GM19463 (cell line): ENCODE data around the gene YPEL1.
"Not testable (repeated sequence)": the region's sequence is repeated elsewhere in the genome, so short reads cannot be mapped to it uniquely, and the experiment has no call there.

Experiments
- ATAC-seq: cut with Tn5 transposase; IDR thresholded peaks from one replicate; pipeline ENCODE4 v1.9.1; 2021; ENCODE audit warnings: mild to moderate bottlenecking, moderate library complexity; ENCODE audit not compliant: unreplicated experiment

YPEL1 gene

DNA sequence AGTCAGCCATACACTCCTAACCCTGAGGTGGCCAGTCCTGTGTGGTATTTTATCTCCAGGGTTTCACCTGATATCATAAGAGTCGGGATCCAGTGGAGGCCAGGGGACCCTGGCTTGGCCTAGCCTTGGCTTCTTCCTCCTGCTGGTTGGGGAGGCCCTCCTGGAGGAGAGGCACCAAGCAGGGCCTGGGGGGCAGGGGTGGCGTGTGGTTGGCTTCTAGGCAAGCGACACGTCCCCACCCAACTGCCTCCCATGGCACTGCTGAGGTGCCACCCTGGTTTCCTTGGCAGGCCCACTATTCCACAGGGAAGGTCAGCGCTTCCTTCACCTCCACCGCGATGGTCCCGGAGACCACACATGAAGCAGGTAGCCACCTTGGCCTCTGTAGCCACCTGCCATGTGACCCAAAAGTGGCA is 49.4 kb downstream of the YPEL1 start:
- ATAC-seq, result no peak

DNA sequence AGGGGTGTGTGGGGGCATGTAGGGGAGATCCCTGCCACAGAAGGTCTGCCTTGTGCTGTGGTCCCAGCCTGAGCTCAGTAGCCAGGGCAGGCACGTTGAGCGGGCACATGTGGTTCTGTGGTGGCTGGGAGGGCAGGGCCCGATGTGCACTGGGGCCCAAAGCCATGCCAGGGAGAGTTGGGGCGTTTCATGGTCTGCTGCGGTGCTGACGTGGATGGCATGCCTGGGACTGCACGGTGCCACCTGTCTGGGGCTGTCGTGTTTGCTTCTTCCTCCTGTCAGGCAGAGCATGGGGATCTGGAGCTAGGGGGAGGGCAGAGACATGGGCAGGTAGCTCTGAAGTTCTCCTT is 50.5 kb downstream of the YPEL1 start:
- ATAC-seq, result no peak

DNA sequence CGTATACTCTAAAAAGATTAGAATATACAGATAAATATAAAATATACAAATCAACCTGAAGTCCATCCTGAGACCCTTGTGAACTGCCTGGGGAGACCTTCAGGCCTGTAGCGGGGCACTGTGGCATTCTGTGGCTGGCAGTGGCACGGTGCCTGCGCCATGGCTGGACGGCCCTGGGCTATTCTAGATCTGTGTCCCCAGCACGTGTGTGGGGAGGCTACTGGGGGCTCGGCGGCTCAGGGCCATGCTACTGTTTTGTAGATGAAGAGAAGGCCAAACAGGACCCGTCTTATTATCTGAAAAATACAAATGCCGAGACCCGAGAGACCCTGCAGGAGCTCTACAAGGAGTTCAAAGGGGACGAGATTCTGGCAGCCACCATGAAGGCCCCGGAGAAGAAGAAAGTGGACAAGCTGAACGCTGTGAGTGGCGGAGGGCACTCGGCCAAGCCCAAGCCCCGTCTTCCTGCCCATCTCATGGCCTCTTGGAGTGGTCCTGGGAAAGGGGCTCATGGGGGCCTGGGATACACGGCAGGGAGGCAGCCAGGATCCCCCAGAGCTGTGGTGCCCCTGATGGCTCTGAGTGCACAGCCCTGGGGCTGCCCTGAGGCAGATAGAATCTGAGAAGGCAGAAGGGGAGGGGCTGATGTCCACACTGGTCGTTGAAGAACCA is 51.0 kb downstream of the YPEL1 start:
- no peak for ATAC-seq

DNA sequence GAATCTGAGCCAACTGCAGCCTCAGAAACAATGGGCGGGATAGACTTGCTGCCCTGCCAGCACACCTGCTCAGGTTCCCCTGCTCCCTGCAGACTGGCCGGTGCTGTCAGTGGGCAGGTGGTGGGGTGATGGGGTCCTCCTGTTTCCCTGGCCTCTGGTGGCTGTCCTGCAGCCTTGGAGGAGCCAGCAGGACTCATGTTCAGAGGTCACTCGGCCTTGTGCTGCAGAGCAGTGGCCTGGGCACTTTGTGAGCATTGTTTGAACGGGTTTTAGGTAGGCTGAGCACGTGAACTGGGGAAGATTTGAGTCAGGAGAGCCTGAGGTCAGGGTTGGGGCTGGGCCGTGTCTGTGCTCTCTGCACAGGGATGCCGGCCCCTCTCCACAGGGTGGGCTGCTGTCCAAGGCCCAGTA is 52.2 kb downstream of the YPEL1 start:
- ATAC-seq, result no peak

DNA sequence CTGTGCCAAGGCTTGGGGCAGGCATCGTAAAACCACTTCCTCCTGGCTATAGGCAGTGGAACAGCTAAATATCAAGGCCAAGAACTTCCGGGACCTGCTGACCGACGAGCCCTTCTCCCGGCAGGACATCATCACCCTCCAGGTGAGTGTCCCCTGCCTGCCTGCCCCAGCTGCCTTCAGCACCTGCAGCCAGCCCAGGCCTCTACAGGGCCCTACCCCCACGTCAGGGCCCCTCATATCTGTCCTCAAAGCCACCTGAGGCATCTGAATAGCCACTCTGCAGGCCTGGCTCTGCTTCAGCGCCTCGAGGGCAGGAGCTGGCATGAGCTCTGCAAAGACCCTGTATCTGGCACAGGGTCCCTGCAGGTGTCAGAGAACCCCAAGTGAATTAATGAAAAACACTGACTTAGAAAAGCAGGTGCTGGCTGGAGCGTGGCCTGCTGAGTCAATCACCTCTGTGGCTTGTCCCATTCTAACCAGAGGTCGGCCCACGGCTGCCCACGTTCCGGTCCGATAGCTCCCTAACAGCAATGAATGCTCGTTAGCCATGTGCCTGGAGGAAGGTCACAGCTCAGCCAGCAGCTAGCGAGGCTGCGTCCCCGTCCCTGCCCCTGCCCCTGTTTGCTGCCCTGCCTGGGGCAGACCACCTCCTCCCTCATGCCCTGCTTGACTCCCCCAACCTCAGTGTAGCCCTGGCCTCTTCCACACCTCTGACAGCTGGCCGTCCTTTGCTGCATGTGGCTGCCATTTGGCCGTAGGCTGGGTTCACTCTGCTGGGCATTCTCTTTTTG is 53.0 kb downstream of the YPEL1 start:
- ATAC-seq, result no peak

DNA sequence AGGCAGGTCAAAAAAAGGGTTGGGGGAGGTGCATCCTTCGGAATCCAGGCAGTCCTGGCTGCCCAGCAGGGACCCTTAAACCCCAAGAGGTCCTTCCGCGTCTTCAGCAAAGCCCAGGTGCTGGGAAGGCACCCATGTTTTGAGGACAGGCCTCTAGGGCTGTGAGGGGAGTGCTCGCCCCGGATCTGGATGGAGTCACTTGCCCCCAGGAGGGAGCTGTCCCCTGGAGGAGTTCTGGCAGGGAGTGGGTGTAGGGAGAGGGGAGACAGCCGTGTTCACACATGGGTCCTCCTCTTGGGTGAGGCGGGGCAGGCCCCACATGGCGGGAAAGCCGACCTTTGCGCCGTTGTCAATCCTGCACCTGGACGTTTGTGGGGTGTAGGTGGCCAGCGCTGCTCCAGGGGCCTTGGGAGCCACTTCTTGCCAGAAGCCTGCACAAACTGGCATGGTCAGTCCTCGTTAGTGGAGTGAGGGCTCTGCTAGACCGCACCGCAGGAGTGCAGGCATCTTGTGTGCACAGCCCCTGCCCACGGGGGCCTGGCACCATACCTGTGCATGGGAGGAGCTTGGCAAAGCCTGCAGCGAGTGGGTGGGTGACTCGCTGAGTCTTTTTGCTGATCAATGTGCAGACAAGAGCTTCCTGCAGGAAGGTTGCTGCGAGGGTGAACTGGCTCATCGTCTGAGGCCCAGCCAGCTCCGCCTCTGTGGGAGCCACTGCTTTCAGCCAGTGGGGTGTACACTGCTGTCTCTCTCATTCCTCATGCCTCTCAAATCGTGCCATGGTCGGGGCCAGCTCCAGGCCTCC is 53.8 kb downstream of the YPEL1 start:
- ATAC-seq, result no peak

DNA sequence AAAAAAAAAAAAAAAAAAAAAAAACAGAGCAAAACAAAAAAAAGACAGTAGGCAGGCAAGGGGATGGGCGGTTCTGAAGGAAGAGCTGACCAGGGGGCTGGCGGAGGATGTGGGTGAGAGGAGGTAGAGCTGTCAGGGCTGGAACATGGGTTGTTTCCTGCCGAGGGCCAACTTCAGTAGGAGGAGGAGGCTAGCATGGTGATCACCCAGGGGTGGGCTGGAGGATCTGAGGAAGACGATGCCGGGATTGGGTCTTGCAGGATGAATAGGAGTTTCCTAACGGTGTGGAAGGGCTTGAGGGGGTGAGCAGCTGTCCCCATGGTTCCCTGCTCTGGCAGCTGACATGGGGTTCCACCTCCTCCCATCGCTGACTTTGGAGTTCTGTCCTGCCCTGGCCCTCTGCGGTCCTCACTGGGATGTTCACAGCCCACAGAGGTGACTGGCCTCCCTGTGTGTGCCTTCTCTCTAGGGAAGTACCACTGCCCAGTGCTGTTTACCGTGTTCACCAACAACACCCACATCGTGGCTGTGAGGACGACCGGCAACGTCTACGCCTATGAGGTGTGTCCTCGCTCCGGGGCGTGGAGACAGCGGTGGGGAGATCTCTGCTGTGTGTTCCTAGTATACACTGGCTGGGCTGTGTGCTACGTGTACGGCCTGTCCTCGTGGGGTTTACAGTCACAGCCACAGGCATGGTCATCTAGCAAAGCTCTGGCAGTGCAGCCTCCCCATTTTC is 54.6 kb downstream of the YPEL1 start:
- ATAC-seq, result no peak

DNA sequence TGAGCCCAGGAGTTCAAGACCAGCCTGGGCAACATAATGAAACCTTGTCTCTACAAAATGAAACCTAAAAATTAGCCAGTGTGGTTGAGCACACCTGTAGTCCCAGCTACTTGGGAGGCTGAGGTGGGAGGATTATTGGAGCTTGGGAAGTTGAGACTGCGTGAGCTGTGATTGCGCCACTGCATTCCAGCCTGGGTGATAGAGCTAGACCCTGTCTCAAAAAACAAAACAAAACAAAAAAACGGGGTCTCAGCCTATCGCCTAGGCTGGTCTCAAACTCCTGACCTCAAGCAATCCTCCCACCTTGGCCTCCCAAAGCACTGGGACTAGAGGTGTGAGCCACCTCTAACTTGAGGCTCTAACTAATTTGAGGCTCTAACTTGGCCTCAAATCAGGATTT is 56.2 kb downstream of the YPEL1 start:
- ATAC-seq, result no peak

DNA sequence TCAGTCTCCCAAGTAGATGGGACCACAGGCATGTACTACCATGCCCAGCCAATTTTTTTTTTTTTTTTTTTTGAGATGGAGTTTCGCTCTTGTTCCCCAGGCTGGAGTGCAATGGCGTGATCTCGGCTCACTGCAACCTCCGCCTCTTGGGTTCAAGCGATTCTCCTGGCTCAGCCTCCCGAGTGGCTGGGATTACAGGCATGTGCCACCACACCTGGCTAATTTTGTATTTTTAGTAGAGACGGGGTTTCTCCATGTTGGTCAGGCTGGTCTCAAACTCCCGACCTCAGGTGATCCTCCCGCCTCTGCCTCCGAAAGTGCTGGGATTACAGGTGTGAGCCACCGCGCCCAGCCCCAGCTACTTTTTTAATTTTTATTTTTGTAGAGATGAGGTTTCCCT is 56.8 kb downstream of the YPEL1 start:
- not testable (repeated sequence) for ATAC-seq

DNA sequence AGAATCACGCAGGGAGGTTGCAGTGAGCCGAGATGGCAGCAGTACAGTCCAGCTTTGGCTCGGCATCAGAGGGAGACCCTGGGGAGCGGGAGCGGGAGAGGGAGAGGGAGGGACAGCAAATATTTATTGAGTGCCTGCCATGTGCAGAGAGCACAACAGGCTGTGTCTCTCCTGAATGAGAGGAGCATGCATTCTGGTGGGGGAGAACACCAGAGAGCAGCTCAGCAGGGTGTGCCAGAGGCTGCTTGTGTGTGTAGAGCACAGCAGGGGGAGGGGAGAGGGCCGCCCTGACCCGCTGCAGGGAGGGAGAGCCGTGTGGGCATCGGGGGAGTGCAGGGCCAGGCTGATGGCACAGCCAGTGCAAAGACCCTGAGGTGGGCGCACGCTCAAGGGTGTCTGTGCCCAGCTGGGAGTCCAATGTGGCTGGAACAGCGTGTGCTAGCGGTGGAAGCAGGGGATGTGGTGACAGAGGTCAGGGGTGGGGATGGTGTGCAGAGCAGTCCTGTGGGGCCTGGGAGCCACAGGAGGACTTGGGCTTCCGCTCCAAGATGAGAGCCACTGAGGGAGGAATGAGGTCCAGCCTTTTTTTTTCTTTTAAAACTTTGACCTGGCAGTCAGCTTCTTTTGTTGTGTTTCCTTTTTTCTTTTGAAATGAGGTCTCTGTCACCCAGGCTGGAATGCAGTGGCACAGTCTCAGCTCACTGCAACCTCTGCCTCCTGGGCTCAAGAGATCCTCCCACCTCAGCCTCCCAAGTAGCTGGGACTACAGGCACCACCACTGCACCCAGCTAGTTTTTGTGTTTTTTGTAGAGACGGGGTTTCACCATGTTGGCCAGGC is 57.8 kb downstream of the YPEL1 start:
- no peak for ATAC-seq

DNA sequence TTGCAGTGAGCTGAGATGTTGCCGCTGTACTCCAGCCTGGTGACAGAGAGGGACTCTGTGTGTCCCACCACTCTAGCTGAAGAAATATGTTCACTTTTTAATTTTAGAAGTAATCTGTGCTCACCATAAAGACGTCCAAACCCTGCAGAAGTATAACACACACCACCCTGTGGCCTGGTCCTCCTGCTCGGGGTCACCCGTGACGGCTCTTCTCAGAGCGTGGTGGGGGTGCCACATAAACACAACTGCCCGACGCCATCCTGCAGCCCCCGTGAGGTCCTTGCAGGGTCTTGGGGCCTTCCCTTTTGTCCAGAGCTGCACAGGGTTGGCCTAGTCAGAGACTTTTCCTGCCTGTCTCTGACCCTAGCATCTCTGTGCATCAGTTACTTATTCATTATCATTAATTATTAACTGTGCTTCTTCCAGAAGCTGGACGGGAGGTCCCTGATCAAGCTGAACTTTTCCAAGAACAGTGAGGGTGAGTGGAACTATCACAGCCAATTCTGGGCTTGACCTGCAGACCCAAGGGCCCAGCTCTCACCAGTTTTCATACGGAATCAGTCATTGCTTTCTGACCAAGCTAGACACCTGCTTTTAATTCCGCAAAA is 60.9 kb downstream of the YPEL1 start:
- ATAC-seq, result no peak

DNA sequence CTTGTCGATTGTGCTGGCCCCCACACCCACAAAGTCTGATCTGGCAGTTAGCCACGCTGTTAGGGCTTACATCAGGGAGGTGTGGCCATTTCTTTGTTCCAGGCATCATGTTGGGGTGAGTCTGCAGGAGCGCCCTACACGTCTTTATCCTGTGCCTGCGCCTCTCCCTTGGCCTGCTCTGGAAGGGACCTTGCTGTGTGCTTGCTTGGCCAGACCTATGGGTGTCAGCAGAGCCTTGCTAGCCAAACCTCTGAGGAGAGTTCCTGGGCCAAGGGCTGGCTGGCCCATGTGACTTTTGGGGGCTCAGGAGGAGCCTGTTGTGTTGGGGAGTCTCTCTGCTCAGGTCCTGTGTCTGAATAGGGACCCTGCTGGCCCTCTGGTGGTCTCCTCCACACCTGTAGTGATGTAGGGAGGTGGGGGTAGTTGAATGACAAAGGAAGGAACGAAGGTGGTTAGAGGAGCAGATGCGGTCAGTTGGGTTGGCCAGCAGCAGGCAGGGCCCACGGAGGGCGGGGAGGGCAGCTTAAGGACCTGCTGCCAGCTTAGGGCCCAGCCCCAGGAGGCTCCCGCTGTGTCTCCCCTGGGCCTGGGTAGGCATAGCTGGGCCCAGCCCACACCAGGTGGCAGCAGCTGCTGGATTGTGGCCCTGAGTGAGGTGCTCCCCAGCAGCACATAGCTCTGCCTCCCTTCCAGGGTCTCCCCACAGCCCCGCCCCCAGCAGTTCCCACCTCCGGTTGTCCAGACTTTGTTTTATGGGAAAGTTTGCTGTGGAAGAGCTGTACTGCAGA is 61.9 kb downstream of the YPEL1 start:
- no peak for ATAC-seq

DNA sequence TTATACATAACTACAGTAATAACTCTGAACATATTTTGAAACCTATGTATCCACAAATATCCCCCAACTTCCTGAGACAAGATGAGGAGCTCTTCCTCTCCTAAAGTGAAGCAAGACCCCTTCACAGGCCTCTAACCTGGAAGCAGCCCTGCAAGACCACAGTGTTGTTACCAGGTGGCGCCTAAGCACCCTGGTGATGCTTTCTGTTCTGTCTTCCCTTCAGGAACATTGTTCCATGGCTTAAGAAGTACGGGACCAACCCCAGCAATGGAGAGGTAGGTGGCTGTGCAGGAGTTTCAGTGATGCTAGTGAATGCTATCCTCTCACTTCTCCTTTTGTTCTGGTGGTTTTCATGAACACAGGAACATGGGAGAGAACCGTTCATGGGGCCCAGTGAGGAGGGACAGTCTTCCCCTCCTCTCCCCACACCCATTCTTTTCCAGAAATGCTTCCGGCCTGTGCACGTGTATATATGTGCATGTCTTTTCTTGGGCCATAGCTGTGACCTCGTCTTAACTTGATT is 63.4 kb downstream of the YPEL1 start:
- ATAC-seq, result no peak

DNA sequence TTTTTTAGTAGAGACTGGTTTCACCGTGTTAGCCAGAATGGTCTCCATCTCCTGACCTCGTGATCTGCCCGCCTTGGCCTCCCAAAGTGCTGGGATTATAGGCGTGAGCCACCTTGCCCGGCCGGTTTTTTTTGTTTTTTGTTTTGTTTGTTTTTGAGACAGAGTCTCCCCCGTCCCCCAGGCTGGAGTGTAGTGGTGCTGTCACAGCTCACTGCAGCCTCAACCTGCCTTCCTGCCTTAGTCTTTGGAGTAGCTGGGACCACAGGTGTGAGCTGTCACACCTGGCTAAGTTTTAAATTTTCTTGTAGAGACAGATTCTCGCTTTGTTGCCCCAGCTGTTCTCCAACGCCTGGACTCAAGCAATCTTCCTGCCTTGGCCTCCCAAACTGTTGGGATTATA is 66.6 kb downstream of the YPEL1 start:
- no peak for ATAC-seq

DNA sequence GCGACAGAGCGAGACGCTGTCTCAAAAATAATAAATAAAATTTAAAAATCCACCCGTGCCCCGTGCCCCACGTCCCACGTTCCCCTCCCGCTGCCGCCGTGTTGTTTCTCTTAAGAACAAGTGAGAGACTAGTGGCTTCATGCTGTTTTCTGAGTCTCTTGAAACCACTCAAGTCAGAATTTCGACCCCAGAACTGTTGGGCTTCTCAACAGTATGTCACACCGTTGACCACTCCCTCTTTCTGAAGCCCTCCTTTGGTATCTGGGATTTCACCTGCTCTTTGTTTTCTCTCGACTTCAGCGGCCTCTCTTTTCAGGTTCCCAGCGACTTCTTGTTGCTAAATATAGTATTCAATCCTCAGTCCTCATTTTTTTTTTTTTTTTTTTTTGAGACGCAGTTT is 68.8 kb downstream of the YPEL1 start:
- no peak for ATAC-seq

DNA sequence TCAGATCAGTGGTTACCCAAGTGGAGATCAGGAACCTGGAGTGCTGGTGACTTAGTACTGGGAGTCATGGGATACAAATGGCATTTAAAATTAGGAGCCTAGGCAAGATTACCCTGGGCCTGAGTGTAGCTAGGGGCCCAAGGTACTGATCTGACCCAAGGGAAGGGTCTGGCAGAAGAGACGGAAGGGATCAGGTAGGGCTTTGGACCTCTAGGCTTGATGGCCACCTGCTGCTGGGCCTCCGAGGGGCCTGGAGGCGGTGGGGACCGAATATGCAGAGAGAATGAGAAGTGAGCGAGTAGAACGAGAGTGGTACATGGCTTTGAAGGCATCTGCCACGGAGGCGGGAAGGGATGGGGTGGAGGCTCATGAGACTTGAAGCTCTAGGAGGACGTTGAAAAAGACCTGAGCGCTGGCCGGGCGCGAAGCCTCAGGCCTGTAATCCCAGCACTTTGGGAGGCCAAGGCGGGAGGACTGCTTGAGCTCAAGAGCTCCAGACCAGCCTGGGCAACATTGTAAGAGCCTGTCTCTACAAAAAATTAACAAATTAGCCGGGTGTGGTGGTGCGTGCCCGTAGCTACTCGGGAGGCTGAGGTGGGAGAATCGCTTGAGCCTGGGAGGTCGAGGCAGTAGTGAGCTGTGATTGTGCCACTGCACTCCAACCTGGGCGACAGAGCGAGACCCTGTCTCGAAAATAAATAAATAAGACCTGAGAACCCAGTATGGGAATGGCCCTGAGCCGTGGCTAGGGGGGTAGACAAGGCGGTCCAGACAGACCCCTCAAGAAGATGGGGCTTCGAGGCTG is 70.3 kb downstream of the YPEL1 start:
- no peak for ATAC-seq

DNA sequence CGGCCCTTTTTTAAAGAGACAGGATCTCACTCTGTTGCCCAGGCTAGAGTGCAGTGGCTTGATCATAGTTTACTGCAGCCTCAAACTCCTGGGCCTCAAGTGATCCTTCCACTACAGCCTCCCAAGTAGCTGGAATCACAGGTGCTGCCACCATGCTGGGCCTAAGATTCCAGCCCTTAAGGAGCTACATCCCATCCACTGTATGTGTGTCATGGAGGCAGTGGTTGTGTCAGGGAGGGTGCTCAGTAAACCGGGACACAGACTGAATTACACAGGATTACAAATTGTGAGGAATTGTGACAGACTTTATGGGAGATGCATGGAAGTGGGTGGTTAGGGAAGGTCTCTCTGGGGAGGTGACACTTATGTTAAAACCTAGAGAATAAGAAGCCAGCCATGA is 71.9 kb downstream of the YPEL1 start:
- no peak for ATAC-seq

DNA sequence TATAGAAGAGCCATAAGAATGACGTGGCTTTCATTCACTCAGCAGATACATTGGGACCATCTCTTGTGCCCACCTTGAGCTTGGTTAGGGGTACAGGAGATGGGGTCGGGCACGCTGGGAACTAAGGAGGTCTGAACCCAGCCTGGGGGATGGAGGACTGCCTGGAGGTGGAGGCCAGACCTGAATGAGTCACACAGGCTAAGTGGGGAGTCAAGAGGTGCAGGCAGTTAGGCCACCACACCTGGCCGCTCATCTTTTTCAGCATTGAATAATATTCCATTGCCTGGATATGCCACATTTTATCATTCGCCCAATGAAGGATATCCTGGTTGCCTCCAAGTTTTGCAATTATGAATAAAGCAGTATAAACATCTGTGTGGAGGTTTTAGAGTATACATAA is 73.6 kb downstream of the YPEL1 start:
- no peak for ATAC-seq
